Fibroblast of villous mesenchyme (primary cell): ENCODE measurements around the gene CGNL1. TPM values are rescaled to one million over a fixed set of nuclear protein-coding genes. Genes with fewer than 3 reads are reported as not detected.
A peak's percentile ranks its signal among the peaks of the same experiment; 100 is the strongest.

Experiments
- DNase-seq: peaks from one replicate; pipeline ENCODE4 v3.0.0-alpha.2; 2010; ENCODE audit warnings: low read depth
- H3K4me3 ChIP-seq: 2 replicates; pipeline ENCODE4 v1.5.1; 2011; ENCODE audit warnings: low read depth, mild to moderate bottlenecking, low read length
- total RNA-seq: library from RNA; depleted of rRNA; stranded (reverse); fragments of >200 nt; gene quantifications from 2 replicates; pipeline ENCODE4 v1.2.3, GENCODE V29; 2012
- TF ChIP-seq, protein P1 (sequence below): IDR thresholded peaks from 2 replicates; pipeline ENCODE4 v1.5.1; 2012; ENCODE audit warnings: low read depth, mild to moderate bottlenecking, low read length; ENCODE audit not compliant: insufficient read depth

CGNL1 gene
- total RNA-seq, 1 donor, result 0.43 TPM

DNA sequence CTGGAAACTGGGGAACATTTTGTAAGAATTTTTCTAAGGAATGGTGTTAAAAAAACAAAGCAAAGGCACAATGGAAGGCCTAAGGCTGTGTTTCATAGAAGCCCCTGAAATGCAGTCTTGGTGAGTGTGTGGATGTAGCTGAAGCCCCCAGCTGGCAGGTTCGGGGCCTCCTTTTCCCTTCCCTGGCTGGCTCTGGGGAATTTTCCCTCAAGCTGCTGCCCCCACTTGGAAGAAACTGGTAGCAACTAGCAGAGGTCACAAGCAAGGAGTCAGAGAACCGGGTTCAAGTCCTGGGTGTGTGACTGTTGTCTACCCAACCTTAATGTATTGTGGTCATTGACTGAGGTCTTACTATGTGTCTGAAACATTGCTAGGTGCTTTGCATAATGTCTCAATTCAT is 130.1 kb downstream of the CGNL1 start:
- no peak overlapping the region for H3K4me3 ChIP-seq
- no peak for DNase-seq
- TF ChIP-seq, protein P1, sequence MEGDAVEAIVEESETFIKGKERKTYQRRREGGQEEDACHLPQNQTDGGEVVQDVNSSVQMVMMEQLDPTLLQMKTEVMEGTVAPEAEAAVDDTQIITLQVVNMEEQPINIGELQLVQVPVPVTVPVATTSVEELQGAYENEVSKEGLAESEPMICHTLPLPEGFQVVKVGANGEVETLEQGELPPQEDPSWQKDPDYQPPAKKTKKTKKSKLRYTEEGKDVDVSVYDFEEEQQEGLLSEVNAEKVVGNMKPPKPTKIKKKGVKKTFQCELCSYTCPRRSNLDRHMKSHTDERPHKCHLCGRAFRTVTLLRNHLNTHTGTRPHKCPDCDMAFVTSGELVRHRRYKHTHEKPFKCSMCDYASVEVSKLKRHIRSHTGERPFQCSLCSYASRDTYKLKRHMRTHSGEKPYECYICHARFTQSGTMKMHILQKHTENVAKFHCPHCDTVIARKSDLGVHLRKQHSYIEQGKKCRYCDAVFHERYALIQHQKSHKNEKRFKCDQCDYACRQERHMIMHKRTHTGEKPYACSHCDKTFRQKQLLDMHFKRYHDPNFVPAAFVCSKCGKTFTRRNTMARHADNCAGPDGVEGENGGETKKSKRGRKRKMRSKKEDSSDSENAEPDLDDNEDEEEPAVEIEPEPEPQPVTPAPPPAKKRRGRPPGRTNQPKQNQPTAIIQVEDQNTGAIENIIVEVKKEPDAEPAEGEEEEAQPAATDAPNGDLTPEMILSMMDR, result peak; percentile 15

- DNase-seq, result no peak
- no peak overlapping the region for H3K4me3 ChIP-seq
- TF ChIP-seq, protein P1, result no peak
These were observed 130.8 kb downstream of the CGNL1 start for GRCh38 chr15:57507111-57507510.

- H3K4me3 ChIP-seq, result no peak overlapping the region
- TF ChIP-seq, protein P1, result no peak
- DNase-seq, result peak; percentile 32
These were observed 132.8 kb downstream of the CGNL1 start for GRCh38 chr15:57509126-57509525.

- TF ChIP-seq, protein P1, result no peak
- no peak for DNase-seq
- no peak overlapping the region for H3K4me3 ChIP-seq
These were observed 133.7 kb downstream of the CGNL1 start for GRCh38 chr15:57509965-57510364.

GRCh38 chr15:57510647-57511046 is 134.3 kb downstream of the CGNL1 start:
- TF ChIP-seq, protein P1, result no peak
- peak; percentile 94 for DNase-seq
- no peak overlapping the region for H3K4me3 ChIP-seq

DNA sequence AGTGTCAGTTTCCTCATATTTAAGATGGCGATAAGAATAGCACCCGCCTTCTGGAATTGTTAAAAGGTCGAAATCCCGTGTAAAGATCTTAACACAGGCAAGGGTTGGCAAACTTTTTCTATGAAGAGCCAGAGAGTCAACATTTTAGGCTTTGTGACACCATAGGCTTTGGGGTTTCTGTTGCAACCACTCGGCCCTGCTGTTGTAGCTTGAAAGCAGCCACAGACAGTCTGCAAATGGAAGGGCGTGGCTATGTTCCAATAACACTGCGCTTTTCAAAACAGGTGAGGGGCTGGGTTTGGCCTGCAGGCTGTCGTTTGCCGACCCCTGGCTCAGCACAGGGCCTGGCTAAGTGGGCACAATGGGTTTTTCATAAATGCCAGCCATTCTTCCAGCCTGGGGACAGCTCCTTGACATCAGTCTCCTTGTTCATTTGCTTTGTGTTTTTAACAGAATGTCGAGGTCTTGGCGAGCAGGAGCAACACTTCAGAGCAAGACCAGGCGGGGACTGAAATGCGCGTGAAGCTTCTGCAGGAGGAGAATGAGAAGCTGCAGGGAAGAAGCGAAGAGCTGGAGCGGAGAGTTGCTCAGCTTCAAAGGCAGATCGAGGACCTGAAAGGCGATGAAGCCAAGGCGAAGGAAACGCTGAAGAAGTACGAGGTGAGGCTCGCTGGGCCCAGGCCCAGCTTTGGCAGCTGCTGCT is 140.2 kb downstream of the CGNL1 start:
- no peak overlapping the region for H3K4me3 ChIP-seq
- DNase-seq, result no peak
- TF ChIP-seq, protein P1, result no peak

GRCh38 chr15:57517030-57517671 is 140.8 kb downstream of the CGNL1 start:
- no peak for DNase-seq
- no peak overlapping the region for H3K4me3 ChIP-seq
- TF ChIP-seq, protein P1, result no peak
